H9 (cell line): ENCODE measurements around the gene REV1. TPM values are rescaled to one million over a fixed set of nuclear protein-coding genes. Genes with fewer than 3 reads are reported as not detected.

Source experiments
- DNase-seq: peaks from one replicate; pipeline ENCODE4 v3.0.0-alpha.2; 2017
- H2AFZ ChIP-seq: one replicate; pipeline ENCODE4 v1.6.1; 2013; ENCODE audit warnings: mild to moderate bottlenecking, low read length, control low read depth, moderate library complexity
- H2AK5ac ChIP-seq: 2 replicates; pipeline ENCODE4 v1.6.1; 2013; ENCODE audit warnings: low read length, control low read depth, mixed read lengths; ENCODE audit not compliant: insufficient read length
- H2BK120ac ChIP-seq: one replicate; pipeline ENCODE4 v1.6.1; 2013; ENCODE audit warnings: low read depth, mild to moderate bottlenecking, low read length, control low read depth, inconsistent platforms; ENCODE audit not compliant: poor library complexity, severe bottlenecking
- H2BK12ac ChIP-seq: 2 replicates; pipeline ENCODE4 v1.6.1; 2013; ENCODE audit warnings: low read length, control low read depth, mixed read lengths, low read depth; ENCODE audit not compliant: insufficient read length
- H2BK15ac ChIP-seq: 2 replicates; pipeline ENCODE4 v1.6.1; 2013; ENCODE audit warnings: low read depth, low read length, control low read depth
- H2BK20ac ChIP-seq: one replicate; pipeline ENCODE4 v1.6.1; 2013; ENCODE audit warnings: low read depth, mild to moderate bottlenecking, low read length, control low read depth, inconsistent platforms; ENCODE audit not compliant: poor library complexity, severe bottlenecking
- H2BK5ac ChIP-seq: 2 replicates; pipeline ENCODE4 v1.6.1; 2013; ENCODE audit warnings: low read length, control low read depth, mixed read lengths; ENCODE audit not compliant: insufficient read length
- H3K14ac ChIP-seq: 2 replicates; pipeline ENCODE4 v1.6.1; 2013; ENCODE audit warnings: low read length, control low read depth; ENCODE audit not compliant: insufficient read depth
- H3K18ac ChIP-seq: 2 replicates; pipeline ENCODE4 v1.6.1; 2013; ENCODE audit warnings: low read depth, mild to moderate bottlenecking, mixed read lengths, low read length, control low read depth; ENCODE audit not compliant: insufficient read length
- H3K23ac ChIP-seq: 2 replicates; pipeline ENCODE4 v1.6.1; 2013; ENCODE audit warnings: low read length, control low read depth, mixed read lengths, low read depth; ENCODE audit not compliant: insufficient read length
- H3K23me2 ChIP-seq: 2 replicates; pipeline ENCODE4 v1.6.1; 2013; ENCODE audit warnings: low read depth, mild to moderate bottlenecking, mixed read lengths, low read length, control low read depth; ENCODE audit not compliant: insufficient read length, poor library complexity, severe bottlenecking
- H3K27ac ChIP-seq: 2 replicates; pipeline ENCODE4 v1.5.1; 2013; ENCODE audit warnings: low read length, control low read depth, mixed read lengths, low read depth; ENCODE audit not compliant: insufficient read length
- H3K27me3 ChIP-seq: 2 replicates; pipeline ENCODE4 v1.6.1; 2013; ENCODE audit warnings: low read length, control low read depth, inconsistent platforms; ENCODE audit not compliant: insufficient read depth
- H3K4ac ChIP-seq: 2 replicates; pipeline ENCODE4 v1.6.1; 2013; ENCODE audit warnings: low read depth, mild to moderate bottlenecking, control low read depth, inconsistent platforms, low read length, moderate library complexity
- H3K4me1 ChIP-seq: 2 replicates; pipeline ENCODE4 v1.6.1; 2013; ENCODE audit warnings: low read length, control low read depth, inconsistent platforms; ENCODE audit not compliant: insufficient read depth
- H3K4me2 ChIP-seq: 2 replicates; pipeline ENCODE4 v1.6.1; 2013; ENCODE audit warnings: low read length, control low read depth, mixed read lengths; ENCODE audit not compliant: insufficient read length, insufficient read depth
- H3K56ac ChIP-seq: 2 replicates; pipeline ENCODE4 v1.6.1; 2013; ENCODE audit warnings: low read depth, mild to moderate bottlenecking, mixed read lengths, low read length, control low read depth; ENCODE audit not compliant: insufficient read length
- H3K79me1 ChIP-seq: 2 replicates; pipeline ENCODE4 v1.6.1; 2013; ENCODE audit warnings: low read depth, mild to moderate bottlenecking, moderate library complexity, low read length, control low read depth, inconsistent platforms; ENCODE audit not compliant: insufficient read depth, poor library complexity, severe bottlenecking
- H3K79me2 ChIP-seq: 2 replicates; pipeline ENCODE4 v1.6.1; 2013; ENCODE audit warnings: low read length, control low read depth, inconsistent platforms; ENCODE audit not compliant: insufficient read depth
- H3K9ac ChIP-seq: 2 replicates; pipeline ENCODE4 v1.6.1; 2013; ENCODE audit warnings: low read length, control low read depth, mixed read lengths; ENCODE audit not compliant: insufficient read length; ENCODE audit errors: extremely low read depth
- H3K9me3 ChIP-seq: one replicate; pipeline ENCODE4 v1.6.1; 2013; ENCODE audit warnings: low read depth, low read length, inconsistent platforms; ENCODE audit not compliant: control insufficient read depth
- H3T11ph ChIP-seq: one replicate; pipeline ENCODE4 v1.6.1; 2013; ENCODE audit warnings: mild to moderate bottlenecking, low read length, control low read depth, inconsistent platforms
- H4K20me1 ChIP-seq: one replicate; pipeline ENCODE4 v1.6.1; 2013; ENCODE audit not compliant: control insufficient read depth, insufficient read length, insufficient read depth
- H4K5ac ChIP-seq: 2 replicates; pipeline ENCODE4 v1.6.1; 2013; ENCODE audit warnings: low read depth, mild to moderate bottlenecking, mixed read lengths, low read length, control low read depth; ENCODE audit not compliant: insufficient read length
- H4K8ac ChIP-seq: replicated peaks from 2 replicates; pipeline ENCODE4 v1.6.1; 2013; ENCODE audit warnings: low read length, control low read depth, mixed read lengths, low read depth; ENCODE audit not compliant: insufficient read length
- H4K91ac ChIP-seq: 2 replicates; pipeline ENCODE4 v1.6.1; 2013; ENCODE audit warnings: low read depth, mild to moderate bottlenecking, moderate library complexity, mixed read lengths, low read length, control low read depth; ENCODE audit not compliant: insufficient read length
- H3K27ac Mint-ChIP-seq, 3 experiments: 2 replicates in 2 of 3; 3 replicates in 1 of 3; pipeline ENCODE4 v1.8.0; 2020 to 2021; ENCODE audit warnings: mixed read lengths in 3 of 3, mild to moderate bottlenecking in 1 of 3, moderate library complexity in 1 of 3
- H3K27me3 Mint-ChIP-seq: 2 replicates; pipeline ENCODE4 v1.8.0; 2021; ENCODE audit warnings: low read depth, mild to moderate bottlenecking, moderate library complexity, mixed read lengths
- H3K36me3 Mint-ChIP-seq, 3 experiments: 2 replicates in 2 of 3; 3 replicates in 1 of 3; pipeline ENCODE4 v1.8.0; 2020 to 2021; ENCODE audit warnings: low read depth in 3 of 3, mixed read lengths in 3 of 3; ENCODE audit not compliant: insufficient read depth in 1 of 3
- H3K4me1 Mint-ChIP-seq, 2 experiments: 2 replicates each; pipeline ENCODE4 v1.8.0; 2020; ENCODE audit warnings: mixed read lengths in 2 of 2
- H3K4me3 Mint-ChIP-seq, 2 experiments: 2 replicates in 1 of 2; 3 replicates in 1 of 2; pipeline ENCODE4 v1.8.0; 2020 to 2021; ENCODE audit warnings: mild to moderate bottlenecking in 2 of 2, mixed read lengths in 2 of 2, moderate library complexity in 1 of 2
- H3K9me3 Mint-ChIP-seq, 2 experiments: 2 replicates in 1 of 2; 3 replicates in 1 of 2; pipeline ENCODE4 v1.8.0; 2020; ENCODE audit warnings: mild to moderate bottlenecking in 2 of 2, mixed read lengths in 2 of 2, moderate library complexity in 1 of 2
- WGBS: extraction: QIAGEN DNeasy Blood & Tissue Kit; methylation state at CpG from one replicate; pipeline ENCODE4 v1.1.7; 2013; ENCODE audit warnings: missing lambda C conversion rate, low lambda C conversion rate, mixed read lengths; ENCODE audit not compliant: insufficient read length; ENCODE audit errors: extremely low coverage; 5-methylcytosine and 5-hydroxymethylcytosine counted together
- total RNA-seq: library from RNA; stranded (reverse); gene quantifications from 2 replicates; pipeline ENCODE4 v1.2.1, GENCODE V29; 2021
- TF ChIP-seq, protein P1 (sequence below): fragments of 200-600 bp; sonication (generic); conservative IDR thresholded peaks from 3 replicates; pipeline ENCODE4 v1.8.0; 2021; ENCODE audit warnings: antibody characterized with exemption, mild to moderate bottlenecking

Gene REV1
- total RNA-seq, 1 experiment from 2014 or later: 41.6 TPM

DNA sequence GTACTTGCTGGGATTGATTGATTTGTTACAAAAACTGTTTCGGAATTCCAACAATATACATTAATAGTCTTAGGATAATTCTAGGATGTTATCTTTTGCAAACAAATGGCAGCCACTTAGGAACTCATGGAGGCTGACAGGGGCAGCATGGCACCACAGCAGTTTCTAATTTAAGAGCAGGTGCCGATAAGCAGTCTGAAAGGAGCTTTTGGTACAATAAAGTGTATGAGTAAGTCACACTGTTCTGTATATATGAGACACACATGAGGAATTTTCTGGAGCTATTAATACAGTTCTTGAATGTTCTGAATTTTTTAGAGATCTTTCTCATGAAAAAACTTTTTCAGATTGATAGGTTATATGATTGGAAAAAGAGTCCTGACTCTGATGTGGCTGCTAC lies 100.4 kb downstream of the REV1 start:
- H3K14ac ChIP-seq: no peak overlapping the region
- H3K4me1 ChIP-seq: no peaks in the 10 kb centered on the region
- no peak overlapping the region for H2BK120ac ChIP-seq
- H4K20me1 ChIP-seq: no peaks in the 10 kb centered on the region
- Mint-ChIP-seq H3K36me3 (peaks cover 17 to 54% (median 43%) of the 10 kb centered on the region in 3 experiments), H3K9me3 (no peaks in the 10 kb centered on the region), H3K27ac (no peak overlapping the region), H3K27me3 (no peaks in the 10 kb centered on the region), H3K4me3 (no peak overlapping the region), H3K4me1 (no peaks in the 10 kb centered on the region)
- no peak overlapping the region for H4K8ac ChIP-seq
- TF ChIP-seq, protein P1, sequence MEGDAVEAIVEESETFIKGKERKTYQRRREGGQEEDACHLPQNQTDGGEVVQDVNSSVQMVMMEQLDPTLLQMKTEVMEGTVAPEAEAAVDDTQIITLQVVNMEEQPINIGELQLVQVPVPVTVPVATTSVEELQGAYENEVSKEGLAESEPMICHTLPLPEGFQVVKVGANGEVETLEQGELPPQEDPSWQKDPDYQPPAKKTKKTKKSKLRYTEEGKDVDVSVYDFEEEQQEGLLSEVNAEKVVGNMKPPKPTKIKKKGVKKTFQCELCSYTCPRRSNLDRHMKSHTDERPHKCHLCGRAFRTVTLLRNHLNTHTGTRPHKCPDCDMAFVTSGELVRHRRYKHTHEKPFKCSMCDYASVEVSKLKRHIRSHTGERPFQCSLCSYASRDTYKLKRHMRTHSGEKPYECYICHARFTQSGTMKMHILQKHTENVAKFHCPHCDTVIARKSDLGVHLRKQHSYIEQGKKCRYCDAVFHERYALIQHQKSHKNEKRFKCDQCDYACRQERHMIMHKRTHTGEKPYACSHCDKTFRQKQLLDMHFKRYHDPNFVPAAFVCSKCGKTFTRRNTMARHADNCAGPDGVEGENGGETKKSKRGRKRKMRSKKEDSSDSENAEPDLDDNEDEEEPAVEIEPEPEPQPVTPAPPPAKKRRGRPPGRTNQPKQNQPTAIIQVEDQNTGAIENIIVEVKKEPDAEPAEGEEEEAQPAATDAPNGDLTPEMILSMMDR: no peak
- no peaks in the 10 kb centered on the region for H3K27me3 ChIP-seq
- no peak overlapping the region for H3T11ph ChIP-seq
- no peak overlapping the region for H2AFZ ChIP-seq
- no peaks in the 10 kb centered on the region for H3K79me1 ChIP-seq
- no peak overlapping the region for H2BK15ac ChIP-seq
- no peaks in the 10 kb centered on the region for H3K23me2 ChIP-seq
- no peaks in the 10 kb centered on the region for H3K79me2 ChIP-seq
- no peak overlapping the region for H3K4me2 ChIP-seq
- H3K56ac ChIP-seq: no peak overlapping the region
- H3K9ac ChIP-seq: no peak overlapping the region
- no peak overlapping the region for H3K18ac ChIP-seq
- no CpG with 5 or more reads among the region's 2 CpGs for WGBS
- no peak overlapping the region for H2BK20ac ChIP-seq
- no peak overlapping the region for H2AK5ac ChIP-seq
- no peak for DNase-seq
- no peak overlapping the region for H3K4ac ChIP-seq
- H4K91ac ChIP-seq: no peak overlapping the region
- no peak overlapping the region for H3K27ac ChIP-seq
- H4K5ac ChIP-seq: no peak overlapping the region
- H3K23ac ChIP-seq: no peak overlapping the region
- no peak overlapping the region for H2BK12ac ChIP-seq
- H3K9me3 ChIP-seq: no peaks in the 10 kb centered on the region
- H2BK5ac ChIP-seq: no peak overlapping the region
